SH-SY5Y (cell line): ENCODE measurements around the gene CALD1.

Experiments
- GATA2 ChIP-seq: IDR thresholded peaks from 2 replicates; pipeline ENCODE4 v1.6.1; 2011; ENCODE audit warnings: mild to moderate bottlenecking, low read depth, low read length
- GATA3 ChIP-seq: IDR thresholded peaks from 2 replicates; pipeline ENCODE4 v1.6.1; 2011; ENCODE audit warnings: low read depth, mild to moderate bottlenecking, low read length, moderate library complexity

The CALD1 gene, protein sequence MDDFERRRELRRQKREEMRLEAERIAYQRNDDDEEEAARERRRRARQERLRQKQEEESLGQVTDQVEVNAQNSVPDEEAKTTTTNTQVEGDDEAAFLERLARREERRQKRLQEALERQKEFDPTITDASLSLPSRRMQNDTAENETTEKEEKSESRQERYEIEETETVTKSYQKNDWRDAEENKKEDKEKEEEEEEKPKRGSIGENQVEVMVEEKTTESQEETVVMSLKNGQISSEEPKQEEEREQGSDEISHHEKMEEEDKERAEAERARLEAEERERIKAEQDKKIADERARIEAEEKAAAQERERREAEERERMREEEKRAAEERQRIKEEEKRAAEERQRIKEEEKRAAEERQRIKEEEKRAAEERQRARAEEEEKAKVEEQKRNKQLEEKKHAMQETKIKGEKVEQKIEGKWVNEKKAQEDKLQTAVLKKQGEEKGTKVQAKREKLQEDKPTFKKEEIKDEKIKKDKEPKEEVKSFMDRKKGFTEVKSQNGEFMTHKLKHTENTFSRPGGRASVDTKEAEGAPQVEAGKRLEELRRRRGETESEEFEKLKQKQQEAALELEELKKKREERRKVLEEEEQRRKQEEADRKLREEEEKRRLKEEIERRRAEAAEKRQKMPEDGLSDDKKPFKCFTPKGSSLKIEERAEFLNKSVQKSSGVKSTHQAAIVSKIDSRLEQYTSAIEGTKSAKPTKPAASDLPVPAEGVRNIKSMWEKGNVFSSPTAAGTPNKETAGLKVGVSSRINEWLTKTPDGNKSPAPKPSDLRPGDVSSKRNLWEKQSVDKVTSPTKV

DNA sequence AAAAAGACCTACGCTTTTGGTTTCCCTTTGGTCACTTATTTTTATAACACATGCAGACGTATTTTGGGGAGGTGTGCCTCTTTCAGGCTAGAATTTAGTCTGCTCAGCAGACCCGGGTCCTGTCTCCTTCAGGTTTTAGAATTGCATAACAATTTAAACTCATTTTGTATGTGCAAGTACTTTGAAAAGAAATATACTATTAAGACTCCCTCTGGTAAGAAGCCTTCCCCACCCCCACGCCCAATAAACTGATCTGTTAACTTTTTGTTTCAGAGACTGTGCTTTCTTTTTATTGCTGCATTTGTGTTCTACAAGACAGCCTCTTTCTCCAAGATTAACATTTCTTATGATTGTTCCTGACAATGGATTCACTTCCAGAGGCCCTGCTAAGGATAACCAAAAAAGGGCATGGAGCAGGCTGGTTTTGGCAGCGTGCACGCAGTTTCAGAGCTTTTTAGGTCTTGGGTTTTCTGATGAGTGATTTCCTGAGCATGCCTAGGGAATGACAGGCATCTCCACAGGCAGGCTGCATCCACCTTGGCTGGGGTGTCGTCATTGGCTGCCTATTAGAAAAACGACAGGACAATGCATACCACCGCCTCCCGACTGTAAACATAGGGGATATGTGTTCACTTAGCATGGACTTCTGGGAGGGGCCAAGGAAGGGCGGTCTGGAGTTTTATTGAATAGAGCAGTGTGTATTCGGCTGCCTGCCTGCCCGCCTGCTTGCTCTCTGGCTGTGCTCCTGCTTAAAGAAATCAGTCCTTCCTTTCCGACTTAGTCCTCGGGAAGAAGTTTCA lies at the start of gene CALD1:
TSS of gene CALD1 (plus strand) at position 694 of the 800 bp plus-strand sequence. CDS start 88,100 bp downstream, outside the sequence.
- TF ChIP-seq GATA2 (no peak), GATA3 (no peak)

DNA sequence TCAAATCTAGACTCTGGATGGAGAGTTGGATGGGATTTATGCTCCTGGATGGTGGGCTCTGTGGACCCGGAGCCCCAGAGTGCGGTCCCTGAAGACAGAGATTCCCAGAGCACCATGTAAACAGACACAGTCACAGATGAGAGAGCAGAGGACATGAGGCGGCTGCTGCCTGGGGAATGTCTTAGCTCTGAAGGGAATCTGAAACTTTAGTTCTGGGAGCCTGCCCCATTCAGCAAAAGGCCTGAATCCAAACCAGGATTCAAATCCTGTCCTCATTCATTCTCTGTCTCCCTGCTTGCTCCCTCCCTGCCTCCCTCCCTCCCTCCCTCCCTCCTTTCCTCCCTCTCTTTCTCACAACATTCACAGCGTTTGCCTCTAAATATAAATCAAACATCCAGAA lies 49.5 kb upstream of the CALD1 start:
- TF ChIP-seq GATA2 (no peak), GATA3 (no peak)

DNA sequence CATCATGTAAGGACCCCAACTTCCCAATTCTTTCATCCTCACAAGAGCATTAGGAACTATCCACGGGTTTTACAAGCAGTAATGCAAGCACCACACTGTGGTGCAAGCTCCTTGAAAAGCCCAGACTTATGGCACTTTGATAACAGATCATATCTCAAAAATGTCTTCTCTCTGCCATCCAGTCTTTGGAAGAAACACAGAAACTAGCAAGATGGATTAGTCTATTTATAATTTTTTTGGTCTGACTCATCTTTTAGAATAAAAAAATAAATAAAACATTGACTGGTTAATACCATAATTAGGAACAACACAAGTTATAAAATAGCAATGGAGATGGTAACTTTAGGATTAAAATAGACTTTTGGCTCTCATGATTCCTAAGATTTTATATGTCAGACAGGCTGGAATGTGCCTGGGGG lies 49.0 kb upstream of the CALD1 start:
- TF ChIP-seq GATA3 = no peak
- no peak for TF ChIP-seq GATA2

DNA sequence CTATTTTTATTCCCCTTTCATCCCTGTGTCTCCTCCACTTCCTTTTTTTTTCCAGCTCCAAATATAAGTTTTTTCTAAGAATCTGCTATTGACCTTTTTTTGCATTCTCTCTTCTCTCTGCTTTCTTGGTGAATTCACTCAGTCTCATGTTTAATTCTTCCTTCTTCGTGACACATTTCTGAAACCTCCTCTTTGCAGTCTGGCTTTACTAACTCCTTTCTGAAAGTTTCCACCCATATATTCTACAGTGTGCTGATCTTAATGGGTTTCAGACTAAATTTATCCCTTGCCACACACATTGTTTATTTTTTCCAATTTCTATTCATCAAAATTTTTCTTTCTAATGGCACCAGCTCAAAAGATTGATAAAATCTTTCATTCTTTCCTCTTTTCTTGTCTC lies 47.8 kb upstream of the CALD1 start:
- TF ChIP-seq GATA2 (no peak), GATA3 (no peak)

DNA sequence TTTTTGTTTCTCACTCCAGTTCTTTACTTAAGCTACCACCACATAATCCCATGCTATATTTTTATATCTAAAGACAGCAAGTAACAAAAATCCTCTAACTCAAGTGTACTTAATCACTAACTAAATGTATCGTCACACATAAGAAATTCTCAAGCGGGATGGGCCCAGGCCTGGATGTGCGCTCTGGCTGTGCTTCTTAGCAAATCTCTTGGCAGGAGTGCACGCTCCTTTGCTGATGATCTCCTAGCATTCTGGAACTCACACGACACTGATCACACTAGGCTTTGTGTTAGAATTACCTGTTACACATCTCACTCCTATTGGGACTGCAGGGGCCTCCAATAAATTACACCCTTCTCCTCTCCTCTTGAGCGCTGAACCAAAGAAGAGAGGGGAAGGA lies 46.7 kb upstream of the CALD1 start:
- TF ChIP-seq GATA2 = no peak
- no peak for TF ChIP-seq GATA3

DNA sequence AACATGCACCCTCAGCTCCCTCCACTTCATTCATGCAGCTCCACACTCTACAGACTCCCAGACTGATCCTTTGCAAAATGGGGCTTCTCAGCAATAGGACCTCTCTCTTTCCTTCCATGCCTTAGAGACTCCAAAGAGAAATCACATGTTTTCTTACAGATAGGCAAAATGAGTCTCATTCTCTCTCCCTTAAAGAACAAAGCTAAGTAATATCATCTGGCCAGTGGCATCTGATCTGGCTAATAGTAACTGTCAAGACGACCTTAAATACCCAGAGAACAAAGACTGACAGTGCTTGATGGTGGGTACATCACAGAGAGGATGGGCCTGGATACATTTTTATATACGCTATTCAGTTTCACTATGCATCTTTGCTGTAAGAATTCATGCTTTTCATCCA lies 43.1 kb upstream of the CALD1 start:
- TF ChIP-seq GATA3 (no peak), GATA2 (no peak)

DNA sequence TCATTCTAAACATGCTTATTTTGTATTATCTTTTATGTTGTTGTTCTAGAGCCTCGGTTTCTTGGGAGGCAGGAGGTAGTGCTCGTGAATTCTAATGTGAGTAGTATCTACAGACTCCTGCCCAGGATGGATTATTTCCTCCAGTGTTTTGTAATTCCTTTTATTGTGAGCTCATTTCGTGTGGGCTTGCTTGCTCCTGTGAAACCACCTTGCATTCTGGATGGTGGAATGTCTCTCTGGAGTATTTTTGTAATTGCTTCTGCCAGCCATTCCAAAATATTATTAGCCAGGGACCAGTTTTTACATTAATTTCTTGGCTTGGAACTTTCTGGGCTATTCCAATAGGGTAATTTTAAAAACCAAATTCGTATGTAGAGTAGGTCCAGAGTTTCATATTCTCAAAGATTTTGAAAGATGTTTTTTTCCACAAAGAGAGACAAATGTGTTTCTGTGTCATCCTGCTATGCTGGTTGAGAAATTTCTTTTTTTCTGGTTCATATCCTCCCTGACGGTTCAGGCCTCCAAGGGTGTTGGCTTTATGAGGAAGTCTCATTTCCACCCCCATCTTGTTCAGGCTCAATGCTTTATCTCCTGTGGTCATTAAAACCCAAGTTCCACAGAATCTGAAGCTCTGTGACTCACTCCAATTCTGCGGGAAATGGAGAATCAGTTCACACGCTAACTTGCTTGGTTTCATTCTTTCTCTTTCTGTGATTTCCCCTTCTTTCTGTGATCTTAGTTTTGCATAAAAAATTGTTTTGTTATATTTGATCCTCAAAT lies 41.7 kb upstream of the CALD1 start:
- TF ChIP-seq GATA3 (no peak), GATA2 (no peak)

DNA sequence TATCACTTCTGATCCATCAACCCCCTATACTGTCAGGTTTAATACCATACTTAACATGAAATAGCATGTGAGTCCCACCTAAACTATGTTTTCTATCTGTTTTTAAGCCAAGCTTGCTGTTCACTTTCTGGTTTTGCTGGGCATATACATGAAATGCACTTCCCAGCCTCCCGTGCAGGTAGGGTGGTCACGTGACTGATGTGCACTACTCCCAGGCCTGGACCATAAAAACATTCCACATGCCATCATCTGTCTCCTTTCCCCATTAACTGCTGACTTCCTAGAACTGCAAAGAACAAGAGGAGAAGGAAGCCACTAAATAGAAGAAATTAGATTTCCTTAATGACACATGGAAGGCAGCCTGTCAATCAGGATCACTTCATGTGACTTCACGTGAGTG lies 40.1 kb upstream of the CALD1 start:
- TF ChIP-seq GATA2 (no peak), GATA3 (no peak)

DNA sequence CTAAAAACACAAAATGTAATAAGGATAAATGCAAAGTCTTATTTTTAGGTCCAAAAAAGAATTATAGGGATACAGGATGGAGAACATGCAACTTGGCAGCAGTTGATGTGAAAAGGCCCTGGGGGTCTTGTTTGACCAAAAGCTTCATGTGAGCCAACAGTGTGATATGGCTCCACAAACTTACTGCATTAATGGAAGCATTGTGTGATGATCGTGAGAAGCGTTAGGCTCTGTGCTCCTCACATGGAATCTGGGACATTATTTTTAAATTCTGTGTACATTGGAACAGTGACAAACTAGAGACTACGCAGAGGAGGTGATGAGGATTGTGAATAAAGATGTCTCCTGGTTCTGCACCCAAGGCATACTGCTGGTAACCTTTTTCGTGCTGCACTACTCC lies 39.1 kb upstream of the CALD1 start:
- TF ChIP-seq GATA3 = no peak

DNA sequence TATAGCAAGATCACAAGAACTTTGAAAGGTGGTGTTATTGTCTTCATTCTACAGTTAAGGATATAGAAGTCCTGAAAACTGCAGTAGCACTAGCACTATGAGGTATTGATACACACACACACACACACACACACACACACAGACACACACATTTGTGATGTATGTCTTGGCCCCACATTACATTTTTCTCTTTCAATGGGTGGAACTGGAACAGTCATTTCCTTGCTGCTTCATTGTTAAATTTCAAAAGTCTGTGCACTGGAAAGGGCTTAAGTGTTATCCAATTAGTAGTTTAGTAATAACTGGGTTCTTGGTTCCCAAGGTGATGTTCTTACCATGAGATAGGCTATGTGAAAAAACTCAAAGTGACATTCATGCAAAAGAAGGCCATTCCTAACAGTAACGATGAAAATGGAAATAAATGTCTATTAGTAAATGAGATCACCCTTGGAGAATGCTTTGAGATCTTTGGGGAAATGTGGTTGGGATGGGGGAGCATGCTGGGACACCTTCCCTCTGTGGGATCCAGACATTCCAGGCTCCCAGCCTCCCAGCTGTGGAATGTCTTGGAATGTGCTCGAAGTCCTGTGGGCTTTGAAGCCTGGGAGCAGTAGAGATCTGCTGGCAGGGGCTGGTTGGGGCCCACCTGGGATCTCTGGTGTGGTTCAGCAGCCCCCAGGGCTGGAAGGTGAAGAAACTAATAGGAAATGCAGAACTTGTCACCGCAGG lies 37.4 kb upstream of the CALD1 start:
- TF ChIP-seq GATA3 = no peak
- TF ChIP-seq GATA2 = no peak

DNA sequence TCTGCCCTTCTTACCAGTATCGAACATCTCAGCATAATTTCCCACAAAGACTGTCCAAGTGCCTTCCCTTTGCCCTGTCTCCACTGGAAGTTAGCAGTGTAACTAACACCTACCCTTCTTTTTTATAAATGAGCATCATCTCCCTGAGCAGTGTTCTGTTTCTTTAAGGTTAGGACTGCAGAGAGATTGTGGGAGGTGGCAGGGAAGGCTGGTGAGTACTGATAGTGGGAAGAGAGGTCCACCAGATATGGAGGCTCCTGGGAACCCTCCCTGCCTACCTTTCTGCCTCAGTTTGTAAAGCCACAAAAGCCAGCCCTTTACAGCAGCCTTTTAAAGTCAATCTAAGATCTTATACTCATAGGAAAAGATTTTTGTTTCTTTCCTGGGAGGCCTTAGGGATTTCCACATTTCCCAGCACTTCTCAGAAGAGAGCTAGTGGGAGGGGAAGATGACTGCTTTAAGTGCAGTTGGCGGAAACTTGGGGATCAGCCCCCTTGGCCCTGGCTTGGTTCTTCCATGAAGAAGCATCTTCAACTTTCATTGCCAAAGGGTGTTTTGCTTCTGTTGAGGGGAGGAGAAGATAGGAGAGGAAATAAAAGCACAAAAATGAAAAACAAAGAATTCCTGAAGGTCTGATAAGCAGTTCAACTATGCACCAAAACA lies 36.6 kb upstream of the CALD1 start:
- TF ChIP-seq GATA2 (no peak), GATA3 (no peak)

DNA sequence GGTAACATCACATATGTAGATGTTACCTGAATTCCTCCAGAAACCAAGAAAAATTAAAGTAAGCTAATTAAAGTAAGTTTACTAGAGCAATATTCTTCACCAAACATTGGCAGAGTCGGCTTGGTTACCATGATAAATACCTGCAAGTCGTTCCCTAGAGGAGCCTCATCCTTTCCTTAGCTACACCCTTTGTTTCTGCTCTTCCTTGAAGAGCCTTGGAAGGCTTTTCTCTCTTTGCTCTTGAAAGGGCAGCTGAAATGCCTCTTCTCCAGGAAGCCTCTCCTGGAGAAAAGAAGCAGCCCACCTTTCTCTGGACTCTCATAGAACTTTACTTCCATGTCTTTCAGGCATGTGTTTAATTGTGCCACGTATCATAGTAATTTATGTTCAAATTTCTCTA lies 34.9 kb upstream of the CALD1 start:
- no peak for TF ChIP-seq GATA3
- TF ChIP-seq GATA2 = no peak
